Right renal cortex interstitium (tissue), 3 donors: Measurements from ENCODE around the gene ARID1A. TPM values are rescaled to one million over a fixed set of nuclear protein-coding genes. Genes with fewer than 3 reads are reported as not detected.
"Not testable (repeated sequence)": the region's sequence is repeated elsewhere in the genome, so short reads cannot be mapped to it uniquely, and the experiment has no call there.

ENCODE experiments used
- DNase-seq, 3 donors: peaks; one replicate each; pipeline ENCODE4 v3.0.0-alpha.2; 2013; ENCODE audit warnings: low read depth in 3 of 3, low spot score in 2 of 3
- polyA plus RNA-seq, 3 donors: library from polyadenylated mRNA; unstranded; fragments of 120-200 nt; gene quantifications; one replicate each; pipeline ENCODE4 v1.2.1, GENCODE V29; 2013; ENCODE audit not compliant: insufficient read length in 3 of 3

The ARID1A gene
- polyA plus RNA-seq, 3 donors: 85.3 to 89.6 (median 88.3) TPM

DNA sequence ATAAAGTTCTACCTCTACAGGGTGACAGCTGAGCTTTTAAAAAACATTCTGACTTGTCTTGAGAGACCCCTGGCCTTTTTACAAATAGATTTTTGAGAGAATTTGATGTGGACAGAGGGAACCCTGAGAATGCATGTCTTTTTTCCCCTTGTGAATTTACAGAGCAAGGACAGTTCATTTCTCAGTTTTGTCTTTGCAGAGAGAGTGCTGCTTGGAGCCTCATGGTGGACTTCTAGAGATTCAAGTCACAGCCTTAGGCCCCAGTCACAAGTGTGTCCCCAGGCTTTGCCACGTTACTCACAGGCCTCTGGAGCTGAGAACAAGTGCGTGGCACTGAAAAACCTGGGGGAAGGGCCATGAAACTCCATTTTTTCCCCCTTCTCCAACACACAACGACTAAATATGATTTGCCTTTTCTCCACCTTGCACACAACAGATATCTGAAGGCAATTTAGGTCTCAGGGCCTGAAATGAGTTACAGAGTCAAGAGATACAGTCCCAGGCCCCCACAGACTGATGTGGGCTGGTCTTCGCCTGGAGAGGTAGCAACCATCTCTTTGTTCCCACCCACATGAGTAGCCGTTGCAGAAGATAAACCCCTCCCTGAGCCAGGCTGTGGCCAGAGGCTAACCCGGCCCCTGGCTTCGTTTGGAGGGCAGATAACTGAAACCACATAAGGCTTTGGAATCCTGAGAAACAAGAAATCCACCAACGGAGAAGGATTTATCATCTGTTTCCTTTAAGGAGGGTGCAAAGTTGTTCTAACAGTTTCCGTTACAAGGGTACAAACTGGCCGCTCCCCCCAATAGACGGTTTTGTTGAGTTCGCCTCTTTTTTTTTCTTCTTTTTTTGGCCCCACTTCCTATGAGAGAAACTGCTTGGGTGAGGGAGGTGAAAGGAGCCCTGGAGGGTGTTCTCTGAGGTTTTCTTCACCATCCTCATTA is 90.9 kb downstream of the ARID1A start:
- no peak for DNase-seq

DNA sequence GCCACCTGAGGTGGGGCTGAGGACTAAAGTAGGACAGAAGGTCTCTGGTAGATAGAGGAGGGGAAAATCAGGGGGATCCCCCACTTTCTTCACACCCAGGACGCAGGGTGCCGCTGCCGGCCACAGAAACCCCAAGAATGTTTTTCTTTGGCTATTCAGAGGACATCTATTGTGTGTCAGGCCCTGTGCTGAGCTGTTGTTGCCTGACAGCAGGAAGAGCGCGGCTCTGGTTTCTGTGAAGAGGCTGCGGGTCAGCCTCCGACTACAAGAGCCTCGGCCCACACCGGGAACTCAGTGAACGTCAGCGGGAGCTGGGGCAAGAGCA is 91.5 kb downstream of the ARID1A start:
- DNase-seq: no peak

DNA sequence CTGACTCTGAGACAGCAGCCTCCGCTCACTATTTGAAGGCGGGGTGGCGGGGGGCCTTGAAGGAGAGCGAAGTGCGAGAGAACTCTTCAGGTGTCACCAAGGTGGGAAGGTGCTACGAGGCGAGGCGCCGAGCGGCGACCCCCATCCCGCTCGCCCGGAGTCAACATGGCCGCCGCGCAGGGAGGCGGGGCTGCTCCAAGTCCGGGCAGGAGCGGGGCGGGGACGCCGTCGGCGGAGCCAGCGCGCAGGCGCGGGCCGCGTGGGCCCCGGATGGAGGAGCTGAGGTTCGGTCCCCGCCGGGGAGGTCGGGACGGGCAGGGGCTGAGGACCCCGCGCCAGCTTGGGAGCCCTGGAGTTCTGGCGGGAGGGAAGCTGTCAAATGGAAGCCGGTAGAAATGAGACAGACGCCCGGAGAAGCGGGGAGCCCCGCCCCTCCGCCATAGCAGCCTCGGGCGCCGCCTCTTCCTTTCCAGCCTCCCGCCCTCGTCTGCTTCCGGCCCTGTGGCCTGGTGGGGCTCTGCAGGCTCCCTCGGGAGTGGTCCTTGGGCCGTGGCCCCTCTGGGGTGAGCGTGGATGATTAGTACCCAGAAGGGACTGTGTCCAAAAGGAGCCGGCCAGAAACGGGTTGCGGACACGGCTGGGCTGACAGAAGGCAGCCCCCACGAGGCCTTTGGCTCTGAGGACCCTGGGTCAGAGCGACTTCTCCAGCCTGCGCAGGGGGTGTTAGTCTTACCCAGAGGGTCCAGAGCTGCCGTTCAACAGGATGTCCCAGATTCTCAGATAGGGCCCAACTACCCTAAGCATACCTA is 92.1 kb downstream of the ARID1A start, which contains the start of gene PIGV:
PIGV (plus strand) TSS at position 245 of the 809 bp plus-strand sequence. CDS start 2,866 bp downstream, outside the sequence.
- peak in 2 of 3 donors; percentile 81 to 89 for DNase-seq

DNA sequence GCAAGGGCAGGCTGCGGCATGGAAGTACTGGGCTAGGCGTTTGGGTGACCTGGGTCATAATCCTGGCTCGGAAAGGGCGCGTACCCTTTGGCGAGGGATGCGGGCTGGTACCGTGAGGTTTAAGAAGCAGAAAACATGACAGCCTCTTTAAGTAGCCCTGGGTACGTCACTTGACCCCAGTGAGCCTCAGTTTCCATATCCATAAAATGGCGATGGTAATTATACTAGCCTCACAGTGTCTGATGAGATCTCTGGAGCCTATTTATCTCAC is 92.6 kb downstream of the ARID1A start:
- no peak for DNase-seq

DNA sequence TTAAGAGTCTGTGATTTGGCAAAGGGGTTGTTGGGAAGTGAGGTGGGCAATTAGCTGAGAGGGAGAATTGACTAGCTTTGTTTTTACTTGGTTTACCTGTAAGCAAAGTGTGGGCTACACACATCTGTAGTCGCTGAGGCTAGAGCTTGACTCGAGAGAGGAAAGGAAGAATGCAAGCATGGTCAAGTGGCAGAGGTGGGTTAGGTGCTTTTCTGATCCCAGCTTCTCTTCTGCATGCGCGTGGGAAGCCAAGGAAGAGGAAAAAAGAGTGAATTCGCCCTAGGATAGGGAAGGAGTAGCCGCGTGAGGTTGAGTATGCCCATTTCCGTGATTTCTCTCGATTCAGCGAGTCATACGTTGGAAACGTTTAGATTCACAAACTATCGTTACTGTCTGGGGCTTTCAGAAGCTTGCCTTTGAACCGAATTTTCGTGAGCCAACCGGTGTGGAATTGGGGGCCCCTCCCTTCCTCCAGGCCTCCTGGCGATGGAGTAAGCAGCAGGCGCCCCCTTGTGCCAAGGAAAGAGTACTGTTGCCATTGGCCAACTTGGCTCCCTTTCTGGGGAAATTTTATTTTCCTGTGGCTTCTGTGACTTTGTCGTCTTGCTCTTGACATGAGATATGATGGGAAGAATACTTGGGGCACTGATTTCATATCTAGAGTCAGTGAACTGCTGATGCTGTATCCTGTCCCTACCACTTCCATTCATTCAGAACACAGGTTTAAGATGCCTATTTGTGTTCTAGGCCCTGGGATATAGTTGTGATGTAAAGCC is 93.2 kb downstream of the ARID1A start:
- peak in 1 of 3 donors; percentile 71 for DNase-seq

DNA sequence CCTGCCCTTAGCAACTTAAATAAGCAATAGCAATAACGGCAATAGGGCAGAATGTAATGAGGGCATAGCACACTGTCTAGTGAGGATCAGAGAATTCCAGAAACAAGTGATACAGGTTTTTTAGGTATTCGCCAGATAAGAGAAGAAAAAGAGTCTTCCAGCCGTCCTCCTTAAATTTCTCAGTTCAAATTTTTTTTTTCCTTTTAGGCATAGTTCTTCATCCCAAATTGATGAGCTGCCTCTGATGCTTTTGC is 93.7 kb downstream of the ARID1A start:
- no peak for DNase-seq

DNA sequence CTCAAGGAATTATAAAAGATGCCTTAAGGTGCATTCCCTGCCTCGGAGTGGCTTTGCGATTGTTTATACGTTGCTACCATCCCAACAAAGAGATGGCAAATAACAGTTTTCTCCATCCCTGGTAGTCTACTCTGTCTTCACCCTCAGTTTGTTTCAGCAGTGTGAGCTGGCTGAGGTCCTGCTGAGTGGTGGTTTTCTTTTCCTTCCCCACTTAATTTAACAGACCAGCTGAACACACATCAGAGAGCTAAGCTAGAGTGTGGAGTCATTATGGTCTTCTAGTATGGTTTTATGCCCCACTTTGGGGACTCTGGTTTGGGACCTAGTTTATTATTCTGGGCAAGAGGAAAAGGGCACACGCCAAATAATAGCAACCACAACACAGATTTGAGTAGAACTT is 94.1 kb downstream of the ARID1A start:
- DNase-seq: no peak

DNA sequence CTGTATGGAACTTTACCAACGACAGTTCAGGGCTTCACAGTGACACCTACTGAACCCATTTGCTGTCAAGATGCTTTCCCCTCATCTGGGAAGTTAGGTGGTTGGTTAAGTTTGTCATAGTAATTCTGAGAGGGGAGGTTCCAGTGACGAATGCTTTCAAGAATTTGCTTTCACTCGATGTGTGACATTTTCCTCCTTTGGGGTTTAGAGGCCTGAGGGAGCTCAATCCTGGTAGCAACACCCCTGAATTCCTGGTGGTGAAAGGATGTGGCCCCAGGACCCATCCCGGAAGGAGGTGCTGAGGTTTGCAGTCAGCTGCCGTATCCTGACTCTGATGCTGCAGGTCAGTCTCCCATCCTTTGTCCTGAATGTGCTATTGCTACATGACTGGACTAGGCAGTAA is 94.7 kb downstream of the ARID1A start:
- DNase-seq: no peak

DNA sequence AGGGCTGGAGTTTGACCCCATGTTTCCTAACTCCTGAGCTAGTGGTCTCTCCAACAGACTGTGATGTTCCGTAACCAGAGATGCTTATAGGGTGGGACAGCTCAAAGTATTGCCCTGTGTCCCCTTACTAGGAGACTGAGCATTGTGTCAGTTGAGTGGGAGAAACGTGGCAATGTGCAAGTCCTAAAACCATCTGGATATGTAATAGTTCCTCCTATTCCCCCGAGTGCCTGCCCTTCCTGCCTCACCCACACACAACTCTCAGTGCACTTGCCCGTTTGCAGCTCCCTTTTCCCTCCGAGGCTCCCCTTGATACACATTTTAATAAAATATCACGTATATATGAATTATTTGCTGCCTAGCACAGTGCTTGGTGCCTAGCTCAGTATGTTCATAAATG is 95.3 kb downstream of the ARID1A start:
- DNase-seq: no peak

DNA sequence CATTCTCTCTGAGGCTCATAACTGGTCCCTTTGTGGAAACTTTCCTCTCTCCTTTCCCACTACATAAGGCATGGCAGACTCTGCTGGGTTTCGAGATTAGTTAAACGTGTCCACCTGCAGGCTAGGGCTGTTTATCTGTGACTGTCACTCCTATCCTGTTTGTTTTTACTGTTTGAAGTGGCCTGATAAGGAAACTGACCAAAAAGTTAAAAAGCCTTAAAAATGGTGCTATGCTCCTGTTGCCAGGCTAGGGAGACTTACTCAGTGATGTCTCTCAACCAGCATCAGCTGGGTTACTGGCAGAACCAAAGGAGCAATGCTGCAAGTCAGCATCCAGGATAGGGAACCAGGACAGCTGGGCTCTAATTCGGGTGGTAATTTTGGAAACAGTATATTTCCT is 95.8 kb downstream of the ARID1A start:
- DNase-seq: no peak

DNA sequence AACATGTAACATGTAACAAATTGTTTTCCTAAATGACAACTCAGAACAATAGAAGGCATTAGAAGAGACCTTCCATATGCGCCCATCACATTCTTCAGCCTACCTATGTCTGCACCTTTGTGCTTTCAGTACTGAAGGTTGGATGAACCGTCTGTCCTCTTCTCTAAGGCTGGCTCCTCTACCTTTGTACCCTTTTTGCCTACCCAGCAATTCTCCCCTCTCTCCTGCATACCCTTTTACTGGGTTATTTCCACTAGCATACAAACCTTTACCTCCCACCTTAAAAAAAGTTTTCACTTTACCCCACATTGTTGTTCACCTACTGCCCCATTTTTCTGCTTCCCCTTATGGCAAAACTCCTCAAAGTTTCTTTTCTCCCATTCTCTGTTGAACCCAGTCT is 97.1 kb downstream of the ARID1A start:
- DNase-seq: no peak

DNA sequence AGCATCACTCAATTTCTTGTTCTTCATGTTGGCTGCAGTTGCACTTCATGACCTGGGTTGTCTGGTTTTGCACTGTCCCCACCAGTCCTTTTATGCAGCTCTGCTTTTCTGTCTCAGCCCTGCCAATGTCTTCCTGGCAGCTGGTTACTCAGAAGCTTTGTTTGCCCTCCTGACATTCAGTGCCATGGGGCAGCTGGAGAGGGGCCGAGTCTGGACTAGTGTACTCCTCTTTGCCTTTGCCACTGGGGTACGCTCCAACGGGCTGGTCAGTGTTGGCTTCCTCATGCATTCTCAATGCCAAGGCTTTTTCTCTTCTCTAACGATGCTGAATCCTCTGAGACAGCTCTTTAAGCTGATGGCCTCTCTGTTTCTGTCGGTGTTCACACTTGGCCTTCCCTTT is 98.6 kb downstream of the ARID1A start:
- DNase-seq: no peak

DNA sequence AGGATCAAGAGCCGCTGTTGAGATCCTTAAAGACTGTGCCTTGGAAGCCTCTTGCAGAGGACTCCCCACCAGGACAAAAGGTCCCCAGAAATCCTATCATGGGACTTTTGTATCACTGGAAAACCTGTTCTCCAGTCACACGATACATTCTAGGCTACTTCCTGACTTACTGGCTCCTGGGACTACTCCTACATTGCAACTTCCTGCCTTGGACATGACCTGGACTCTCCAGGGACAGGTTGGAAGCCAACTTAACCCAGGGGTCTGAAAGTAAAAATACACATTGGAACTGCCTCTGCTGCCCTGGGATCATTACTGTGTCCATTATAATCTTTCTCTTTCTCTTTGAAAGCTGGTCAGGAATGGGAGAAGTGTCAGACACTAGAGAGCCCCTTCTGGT is 101.8 kb downstream of the ARID1A start:
- no peak for DNase-seq

DNA sequence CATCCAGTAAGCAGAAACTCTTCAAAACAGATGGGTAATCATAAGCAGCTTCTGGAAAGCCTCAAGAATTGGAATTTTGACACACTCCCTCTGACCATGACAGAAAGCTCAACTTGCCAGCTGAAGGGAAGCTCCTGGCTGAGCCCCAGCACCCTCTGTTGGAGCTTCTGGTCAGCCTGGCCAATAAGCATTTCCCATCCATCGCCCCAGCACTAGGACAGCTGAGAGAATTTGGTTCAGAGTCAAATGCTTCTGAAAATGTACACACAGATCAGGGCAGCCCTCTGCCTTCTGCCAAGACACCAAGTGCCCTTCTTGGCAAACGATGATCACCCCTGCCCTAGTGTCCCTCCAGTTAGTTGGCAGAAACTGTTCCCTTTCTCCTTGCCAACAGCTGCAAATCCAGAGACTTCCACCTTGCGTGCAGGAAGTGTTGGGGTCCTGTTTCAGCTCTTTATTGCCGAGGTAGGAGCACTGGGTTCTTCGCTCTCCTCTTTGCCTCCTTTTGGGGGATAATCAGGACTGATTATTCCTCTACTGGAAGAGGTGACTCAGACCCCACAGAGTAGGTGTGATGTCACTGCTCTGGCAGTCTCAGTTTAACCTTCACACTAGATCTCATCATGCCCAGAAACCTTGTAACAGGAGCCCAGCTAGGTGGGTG is 103.8 kb downstream of the ARID1A start:
- DNase-seq: no peak

DNA sequence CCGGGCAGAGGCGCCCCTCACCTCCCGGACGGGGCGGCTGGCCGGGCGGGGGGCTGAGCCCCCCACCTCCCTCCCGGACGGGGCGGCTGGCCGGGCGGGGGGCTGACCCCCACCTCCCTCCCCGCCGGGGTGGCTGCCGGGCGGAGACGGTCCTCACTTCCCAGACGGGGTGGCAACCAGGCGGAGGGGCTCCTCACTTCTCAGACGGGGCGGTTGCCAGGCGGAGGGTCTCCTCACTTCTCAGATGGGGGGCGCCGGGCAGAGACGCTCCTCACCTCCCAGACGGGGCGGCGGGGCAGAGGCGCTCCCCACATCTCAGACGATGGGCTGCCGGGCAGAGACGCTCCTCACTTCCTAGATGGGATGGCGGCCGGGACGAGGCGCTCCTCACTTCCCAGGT is 108.1 kb downstream of the ARID1A start:
- DNase-seq: not testable (repeated sequence)

DNA sequence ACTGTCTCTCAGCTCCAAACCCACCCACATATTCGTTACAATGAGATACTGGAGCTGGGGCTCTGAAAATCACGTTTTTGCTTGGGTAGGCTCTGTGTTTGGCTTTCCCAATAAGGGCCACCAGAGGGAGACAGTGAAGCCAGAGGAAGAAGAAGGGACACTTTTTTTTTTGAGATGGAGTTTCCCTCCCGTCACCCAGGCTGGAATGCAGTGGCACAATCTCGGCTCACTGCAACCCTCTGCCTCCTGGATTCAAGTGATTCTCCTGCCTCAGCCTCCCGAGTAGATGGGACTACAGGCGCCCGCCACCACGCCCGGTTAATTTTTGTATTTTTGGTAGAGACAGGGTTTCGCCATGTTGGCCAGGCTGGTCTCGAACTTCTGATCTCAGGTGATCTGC is 114.3 kb downstream of the ARID1A start:
- DNase-seq: peak in 1 of 3 donors; percentile 65

DNA sequence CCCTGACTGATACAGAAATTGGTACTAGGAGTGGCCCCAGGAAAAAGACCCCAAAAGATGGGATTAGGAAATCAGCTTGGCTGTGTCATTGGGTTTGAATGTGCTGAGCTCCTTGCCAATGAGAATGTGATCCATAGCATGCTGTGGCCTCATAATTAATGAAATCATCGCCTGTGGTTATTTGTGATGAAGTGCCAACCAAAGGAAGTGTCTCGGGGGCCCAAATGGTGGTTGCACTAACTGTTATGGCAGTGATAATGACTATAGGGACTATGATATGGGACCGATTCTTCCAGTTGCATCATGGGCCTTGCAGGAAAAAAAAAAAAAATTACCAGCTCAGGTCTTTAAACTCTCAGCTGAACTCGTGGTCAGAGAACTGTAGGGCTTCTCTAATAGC is 115.2 kb downstream of the ARID1A start:
- no peak for DNase-seq

DNA sequence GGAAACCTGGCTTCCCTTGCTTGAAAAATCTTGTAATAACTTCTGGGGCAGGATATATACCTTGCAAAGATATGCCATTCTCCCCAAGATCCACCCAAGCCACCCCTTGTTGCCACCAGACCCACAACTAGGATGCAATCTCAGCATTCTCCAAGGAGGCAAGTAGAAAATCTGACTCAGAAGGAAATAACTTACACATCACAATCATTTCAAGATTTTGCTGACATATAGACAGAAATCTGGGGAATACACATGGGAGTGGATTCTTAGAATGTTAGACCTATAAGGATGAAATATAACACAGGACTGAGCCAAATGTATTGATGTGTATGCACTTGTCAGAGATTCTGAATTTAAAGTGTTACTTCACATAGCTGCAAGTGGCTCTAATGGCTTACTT is 115.9 kb downstream of the ARID1A start:
- DNase-seq: no peak

DNA sequence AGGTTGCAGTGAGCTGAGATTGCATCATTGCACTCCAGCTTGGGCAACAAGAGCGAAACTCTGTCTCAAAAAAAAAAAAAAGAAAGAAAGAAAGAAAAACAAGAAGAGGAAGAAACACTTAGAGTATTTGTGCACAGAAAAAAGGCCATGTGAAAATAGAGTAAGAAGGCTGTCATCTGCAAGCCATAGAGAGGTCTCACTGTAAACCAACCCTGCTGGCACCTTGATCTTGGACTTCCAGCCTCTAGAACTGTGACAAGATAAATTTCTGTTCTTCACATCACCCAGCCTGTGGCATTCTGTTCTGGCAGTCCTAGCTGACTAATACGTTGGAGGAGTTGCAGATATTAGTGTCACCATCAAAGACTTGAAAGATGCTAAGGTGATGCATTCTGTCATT is 118.6 kb downstream of the ARID1A start:
- no peak for DNase-seq

DNA sequence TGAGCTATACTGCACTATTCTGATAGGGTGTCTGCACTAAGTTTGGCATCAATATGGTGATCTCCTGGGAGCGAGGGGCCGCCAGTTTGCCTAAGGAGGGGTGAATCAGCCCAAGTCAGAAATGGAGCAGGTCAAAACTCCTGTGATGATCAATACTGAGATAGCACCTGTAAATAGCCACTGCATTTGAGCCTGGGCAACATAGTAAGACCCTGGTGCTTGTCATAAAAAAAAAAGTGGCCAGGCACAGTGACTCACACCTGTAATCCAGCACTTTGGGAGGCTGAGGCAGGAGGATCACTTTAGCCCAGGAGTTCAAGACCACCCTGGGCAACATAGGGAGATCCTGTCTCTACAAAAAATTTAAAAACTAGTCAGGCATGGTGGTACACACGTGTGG is 119.1 kb downstream of the ARID1A start:
- DNase-seq: no peak

DNA sequence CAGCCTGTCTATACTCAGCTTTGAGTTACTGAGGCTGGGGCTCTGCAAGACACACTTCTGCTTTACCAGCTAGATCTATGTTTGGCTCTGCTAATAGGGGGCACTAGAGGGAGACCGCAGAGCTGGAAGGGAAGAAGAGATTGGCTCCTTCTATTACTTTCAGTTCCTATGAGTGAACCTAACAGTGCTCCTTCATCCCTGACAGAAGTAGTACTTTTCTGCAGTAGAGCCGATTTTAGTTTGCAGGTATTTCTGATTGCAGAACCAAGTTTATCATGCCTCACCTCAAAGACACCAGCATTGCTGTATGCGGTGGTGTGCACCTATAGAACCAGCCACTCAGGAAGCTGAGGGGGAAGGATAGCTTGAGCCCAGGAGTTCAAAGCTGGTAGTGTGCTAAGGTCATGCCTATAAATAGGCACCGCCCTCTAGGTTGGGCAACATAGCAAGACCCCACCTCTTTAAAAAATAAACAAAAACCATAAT is 125.0 kb downstream of the ARID1A start:
- no peak for DNase-seq
